ENCODE results near the gene ABCA1. TPM values are rescaled to one million over a fixed set of nuclear protein-coding genes. Genes with fewer than 3 reads are reported as not detected.

The ABCA1 gene
- total and polyA plus RNA-seq, 2 of the 13 experiments (the other 11 are each of a cell fraction or from before 2014, with no cell fraction given) = 26.8 to 63.8 TPM

GRCh38 chr9:104899759-104900247 is 28.2 kb downstream of the ABCA1 start (continued):
- TF ChIP-seq GMEB1 (CRISPR knock-in tag; IDR thresholded peaks at IDR 0.05; ENCODE audit: borderline replicate concordance) = peak; percentile 46; the same call in 1 of the 2 replicates
- TF ChIP-seq RERE (CRISPR knock-in tag; IDR thresholded peaks at IDR 0.05; ENCODE audit: low read depth) = peak; percentile 53; the same call in 1 of the 2 replicates
- no peak for TF ChIP-seq ETS1 (CRISPR knock-in tag; IDR thresholded peaks at IDR 0.05)
- TF ChIP-seq ZNF224 (CRISPR knock-in tag; IDR thresholded peaks at IDR 0.05) = 0 out of 2 replicates have a peak, but pooled peaks have one; percentile 58
- TF ChIP-seq KDM6A (CRISPR knock-in tag; IDR thresholded peaks at IDR 0.05; ENCODE audit: low read depth) = peak; percentile 95
- peak; percentile 46; the same call in 1 of the 2 replicates for TF ChIP-seq RBFOX2 (IDR thresholded peaks at IDR 0.05; ENCODE audit: low read depth, low read length)
- TF ChIP-seq TBX3 (IDR thresholded peaks at IDR 0.05; ENCODE audit: borderline replicate concordance) = peak; percentile 64; the same call in 1 of the 2 replicates
- TF ChIP-seq ZNF512B (CRISPR knock-in tag; IDR thresholded peaks at IDR 0.05; ENCODE audit: borderline replicate concordance) = no peak
- TF ChIP-seq ZNF251 (CRISPR knock-in tag; IDR thresholded peaks at IDR 0.05) = no peak
- peak; percentile 14 for TF ChIP-seq ZNF781 (CRISPR knock-in tag; IDR thresholded peaks at IDR 0.05; ENCODE audit: borderline replicate concordance, not compliant biosample characterization)
- no peak for TF ChIP-seq ZIK1 (CRISPR knock-in tag; IDR thresholded peaks at IDR 0.05; ENCODE audit: borderline replicate concordance, low read depth)
